Melanocyte of skin (primary cell): ENCODE measurements around the gene FANK1. TPM values are rescaled to one million over a fixed set of nuclear protein-coding genes. Genes with fewer than 3 reads are reported as not detected.

Experiments used
- small RNA-seq, 2 donors: library from RNA; depleted of rRNA; stranded (forward); fragments of <200 nt; gene quantifications; one replicate each; pipeline ENCODE3, GENCODE V24; 2012
- total RNA-seq, 2 donors: library from RNA; depleted of rRNA; stranded (reverse); fragments of >200 nt; gene quantifications; 2 replicates each; pipeline ENCODE4 v1.2.3, GENCODE V29; 2012

FANK1 gene
- total RNA-seq, result 1 to 10 TPM in 1 of 2 donors, under 1 TPM in 1; 0.67 to 1.4 TPM

GRCh38 chr10:125896088-125896934, at the start of gene FANK1:
Gene FANK1, plus strand, starts transcription at chr10:125896564. Its CDS starts 79 bp downstream, at chr10:125896643.

DNA sequence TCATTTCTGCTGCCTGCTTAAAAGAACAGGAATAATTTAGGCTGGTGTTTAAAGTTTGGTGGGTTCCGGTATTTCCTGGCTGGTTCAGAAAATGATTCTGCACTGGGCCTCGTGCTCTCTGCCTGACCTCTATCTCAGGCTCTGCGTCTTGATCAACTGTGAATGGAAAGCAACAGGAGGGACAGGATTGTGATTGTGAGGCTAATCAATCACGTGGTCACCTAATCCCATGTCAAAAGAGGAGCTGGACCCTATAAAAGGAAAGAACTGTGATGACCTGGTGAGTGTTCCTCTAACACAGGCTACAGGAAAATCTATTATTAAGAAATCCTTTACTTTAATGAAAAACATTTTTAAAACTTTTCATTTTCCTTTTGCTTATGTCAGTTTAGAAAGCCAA, 15.2 kb upstream of the FANK1 start, which contains the start of gene DHX32:
Gene DHX32, minus strand, starts transcription at position 101 of the 400 bp plus-strand sequence. CDS start 468 bp downstream, outside the sequence.

Small RNA genes lying within 50 kb of the gene (small RNA-seq; reads per million reads assigned to genes)
- gene GNG10P1 (0 reads per million in 2 donors), gene RF00017 (0 reads per million in 2 donors), gene RNU2-42P (0 reads per million in 2 donors)

Other genes with a start within 250 kb of the FANK1 start
- gene TEX36, start 213.4 kb upstream of the FANK1 start, total RNA-seq, result not detected
- 10 to 100 TPM; 20.3 to 27.0 TPM for gene EDRF1, start 176.9 kb upstream of the FANK1 start, total RNA-seq
- under 1 TPM in 1 of 2 donors, not detected in 1; under 0.01 TPM for gene MMP21, start 120.7 kb upstream of the FANK1 start, total RNA-seq
- 10 to 100 TPM; 91.9 to 94.6 TPM for gene UROS, start 73.3 kb upstream of the FANK1 start, total RNA-seq
- gene BCCIP, start 73.0 kb upstream of the FANK1 start, total RNA-seq, result 10 to 100 TPM; 28.2 to 50.3 TPM
- gene DHX32, start 15.3 kb upstream of the FANK1 start, total RNA-seq, result 10 to 100 TPM; 33.0 to 51.0 TPM